HG02759 (cell line): Measurements from ENCODE around the gene HIP1R.

Experiments used
- ATAC-seq: cut with Tn5 transposase; IDR thresholded peaks from one replicate; pipeline ENCODE4 v1.9.1; 2021; ENCODE audit warnings: mild to moderate bottlenecking, moderate library complexity; ENCODE audit not compliant: unreplicated experiment

The HIP1R gene

GRCh38 chr12:122834104-122834920 lies 945 bp upstream of the HIP1R start:
- ATAC-seq, result no peak

GRCh38 chr12:122835750-122836026 lies 431 bp downstream of the HIP1R start:
- ATAC-seq, result peak; percentile 53

- ATAC-seq, result peak; percentile 57
Measured at GRCh38 chr12:122836027-122836921, 1.0 kb downstream of the HIP1R start.

GRCh38 chr12:122837306-122838265 lies 2.3 kb downstream of the HIP1R start:
- no peak for ATAC-seq

GRCh38 chr12:122838841-122839240 lies 3.6 kb downstream of the HIP1R start:
- ATAC-seq, result no peak

- ATAC-seq, result no peak
Measured at GRCh38 chr12:122839907-122840554, 4.8 kb downstream of the HIP1R start.

GRCh38 chr12:122840580-122841513 lies 5.6 kb downstream of the HIP1R start:
- no peak for ATAC-seq

- no peak for ATAC-seq
Measured at GRCh38 chr12:122841544-122842321, 6.5 kb downstream of the HIP1R start.

GRCh38 chr12:122842505-122843405 lies 7.5 kb downstream of the HIP1R start:
- no peak for ATAC-seq

GRCh38 chr12:122843455-122843854 lies 8.2 kb downstream of the HIP1R start:
- ATAC-seq, result no peak

- no peak for ATAC-seq
Measured at GRCh38 chr12:122844366-122844971, 9.2 kb downstream of the HIP1R start.

- no peak for ATAC-seq
Measured at GRCh38 chr12:122845041-122845864, 10.0 kb downstream of the HIP1R start.

- ATAC-seq, result no peak
Measured at GRCh38 chr12:122845865-122846621, 10.8 kb downstream of the HIP1R start.

GRCh38 chr12:122846622-122847515 lies 11.6 kb downstream of the HIP1R start:
- no peak for ATAC-seq

- no peak for ATAC-seq
Measured at GRCh38 chr12:122847516-122847836, 12.2 kb downstream of the HIP1R start.
